WTC11 (cell line): Measurements from ENCODE around the gene GAB4. TPM values are rescaled to one million over a fixed set of nuclear protein-coding genes. Genes with fewer than 3 reads are reported as not detected.

Source experiments
- ATAC-seq: fragments of 200-7000 bp; cut with Tn5 transposase; 2 replicates; pipeline ENCODE4 v1.10.0; 2021; ENCODE audit warnings: mild to moderate bottlenecking, moderate library complexity
- CTCF ChIA-PET: fragments of 300-600 bp; sonication (Branson Sonifier 250); formaldehyde crosslinking; loops from one replicate; lab custom pipeline; 2021; ENCODE audit warnings: antibody characterized with exemption; lab: Charles Lee
- POLR2A ChIA-PET: fragments of 350-600 bp; sonication (Branson Sonifier 250); formaldehyde crosslinking; loops from one replicate; lab custom pipeline; 2021; ENCODE audit warnings: antibody characterized with exemption; lab: Charles Lee
- DNase-seq: peaks from one replicate; pipeline ENCODE4 v3.0.0; 2021; ENCODE audit warnings: low spot score
- H3K27ac Mint-ChIP-seq: 2 replicates; pipeline ENCODE4 v1.8.0; 2021; ENCODE audit warnings: mixed read lengths
- H3K27me3 Mint-ChIP-seq: 2 replicates; pipeline ENCODE4 v1.8.0; 2021; ENCODE audit warnings: low read depth, mild to moderate bottlenecking, moderate library complexity, mixed read lengths
- H3K36me3 Mint-ChIP-seq: 2 replicates; pipeline ENCODE4 v1.8.0; 2021; ENCODE audit warnings: mixed read lengths
- H3K4me1 Mint-ChIP-seq: 2 replicates; pipeline ENCODE4 v1.8.0; 2022; ENCODE audit warnings: mixed read lengths
- H3K4me3 Mint-ChIP-seq: 2 replicates; pipeline ENCODE4 v1.8.0; 2021; ENCODE audit warnings: mild to moderate bottlenecking, moderate library complexity, mixed read lengths
- H3K9me3 Mint-ChIP-seq: 2 replicates; pipeline ENCODE4 v1.8.0; 2021; ENCODE audit warnings: mixed read lengths
- ATF1 ChIP-seq: sonication (generic); formaldehyde crosslinking; IDR thresholded peaks from 2 replicates; pipeline ENCODE4 v1.8.1; 2023; ENCODE audit warnings: mild to moderate bottlenecking, moderate library complexity, missing genetic modification reagents
- CREM ChIP-seq: sonication (generic); formaldehyde crosslinking; IDR thresholded peaks from 2 replicates; pipeline ENCODE4 v1.8.1; 2022; ENCODE audit warnings: mild to moderate bottlenecking, missing genetic modification reagents, moderate library complexity
- ESRRA ChIP-seq: sonication (generic); formaldehyde crosslinking; IDR thresholded peaks from 2 replicates; pipeline ENCODE4 v1.8.1; 2022; ENCODE audit warnings: mild to moderate bottlenecking, missing genetic modification reagents, borderline replicate concordance
- NFATC4 ChIP-seq: fragments of 250-450 bp; sonication (Bioruptor Pico); IDR thresholded peaks from 2 replicates; pipeline ENCODE4 v1.9.0; 2021; ENCODE audit warnings: mild to moderate bottlenecking
- NR1H2 ChIP-seq: sonication (generic); formaldehyde crosslinking; IDR thresholded peaks from 2 replicates; pipeline ENCODE4 v1.9.0; 2021; ENCODE audit warnings: mild to moderate bottlenecking, moderate library complexity, missing genetic modification reagents
- OVOL2 ChIP-seq: fragments of 250-450 bp; sonication (Bioruptor Pico); IDR thresholded peaks from 2 replicates; pipeline ENCODE4 v1.9.0; 2021; ENCODE audit warnings: mild to moderate bottlenecking, borderline replicate concordance
- TEAD4 ChIP-seq: sonication (generic); formaldehyde crosslinking; IDR thresholded peaks from 2 replicates; pipeline ENCODE4 v1.8.0; 2022; ENCODE audit warnings: mild to moderate bottlenecking, missing genetic modification reagents
- total RNA-seq: library from RNA; stranded (reverse); gene quantifications from 3 replicates; pipeline ENCODE4 v1.2.3, GENCODE V29; 2021
- TF ChIP-seq, protein P1 (sequence below): sonication (generic); formaldehyde crosslinking; IDR thresholded peaks from 2 replicates; pipeline ENCODE4 v1.8.0; 2023; ENCODE audit warnings: mild to moderate bottlenecking, missing genetic modification reagents
- TF ChIP-seq, protein P2 (sequence below): fragments of 250-450 bp; sonication (Bioruptor Pico); IDR thresholded peaks from 2 replicates; pipeline ENCODE4 v1.9.0; 2021; ENCODE audit warnings: mild to moderate bottlenecking
- TF ChIP-seq, protein P3 (sequence below): sonication (generic); formaldehyde crosslinking; IDR thresholded peaks from 2 replicates; pipeline ENCODE4 v1.8.1; 2022; ENCODE audit warnings: mild to moderate bottlenecking, missing genetic modification reagents, moderate library complexity, borderline replicate concordance
- TF ChIP-seq, protein P4 (sequence below): sonication (generic); formaldehyde crosslinking; IDR thresholded peaks from 2 replicates; pipeline ENCODE4 v1.8.1; 2023; ENCODE audit warnings: mild to moderate bottlenecking, moderate library complexity, missing genetic modification reagents
- TF ChIP-seq, protein P5 (sequence below): fragments of 250-450 bp; sonication (Bioruptor Pico); conservative IDR thresholded peaks from 2 replicates; pipeline ENCODE4 v1.9.0; 2021; ENCODE audit warnings: mild to moderate bottlenecking
- TF ChIP-seq, protein P6 (sequence below): sonication (generic); formaldehyde crosslinking; IDR thresholded peaks from 2 replicates; pipeline ENCODE4 v1.8.0; 2022; ENCODE audit warnings: mild to moderate bottlenecking, missing genetic modification reagents
- TF ChIP-seq, protein P7 (sequence below): sonication (generic); formaldehyde crosslinking; IDR thresholded peaks from 2 replicates; pipeline ENCODE4 v1.8.1; 2022; ENCODE audit warnings: mild to moderate bottlenecking, moderate library complexity, missing genetic modification reagents

The GAB4 gene
- total RNA-seq, 1 experiment from 2014 or later = 0.09 TPM

DNA sequence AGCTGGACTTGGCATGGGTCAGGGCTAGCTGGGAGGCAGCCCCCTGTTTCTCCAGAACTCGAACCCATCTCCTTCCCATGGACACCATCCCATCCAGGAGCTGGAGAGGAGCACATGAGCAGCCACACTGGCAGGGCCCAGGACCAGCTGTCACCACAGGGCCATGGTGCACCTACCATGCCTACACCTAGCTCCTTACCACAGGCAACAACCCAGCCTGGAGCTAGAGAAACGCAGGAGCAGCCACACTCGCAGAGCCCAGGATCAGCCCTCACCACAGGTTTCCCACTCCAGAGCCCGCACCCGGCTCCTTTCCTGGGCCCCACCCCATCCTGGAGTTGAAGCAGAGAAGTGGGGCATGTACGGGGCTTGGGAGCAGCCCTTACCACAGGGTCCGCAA, 50.2 kb downstream of the GAB4 start (continued):
- TF ChIP-seq, protein P1, sequence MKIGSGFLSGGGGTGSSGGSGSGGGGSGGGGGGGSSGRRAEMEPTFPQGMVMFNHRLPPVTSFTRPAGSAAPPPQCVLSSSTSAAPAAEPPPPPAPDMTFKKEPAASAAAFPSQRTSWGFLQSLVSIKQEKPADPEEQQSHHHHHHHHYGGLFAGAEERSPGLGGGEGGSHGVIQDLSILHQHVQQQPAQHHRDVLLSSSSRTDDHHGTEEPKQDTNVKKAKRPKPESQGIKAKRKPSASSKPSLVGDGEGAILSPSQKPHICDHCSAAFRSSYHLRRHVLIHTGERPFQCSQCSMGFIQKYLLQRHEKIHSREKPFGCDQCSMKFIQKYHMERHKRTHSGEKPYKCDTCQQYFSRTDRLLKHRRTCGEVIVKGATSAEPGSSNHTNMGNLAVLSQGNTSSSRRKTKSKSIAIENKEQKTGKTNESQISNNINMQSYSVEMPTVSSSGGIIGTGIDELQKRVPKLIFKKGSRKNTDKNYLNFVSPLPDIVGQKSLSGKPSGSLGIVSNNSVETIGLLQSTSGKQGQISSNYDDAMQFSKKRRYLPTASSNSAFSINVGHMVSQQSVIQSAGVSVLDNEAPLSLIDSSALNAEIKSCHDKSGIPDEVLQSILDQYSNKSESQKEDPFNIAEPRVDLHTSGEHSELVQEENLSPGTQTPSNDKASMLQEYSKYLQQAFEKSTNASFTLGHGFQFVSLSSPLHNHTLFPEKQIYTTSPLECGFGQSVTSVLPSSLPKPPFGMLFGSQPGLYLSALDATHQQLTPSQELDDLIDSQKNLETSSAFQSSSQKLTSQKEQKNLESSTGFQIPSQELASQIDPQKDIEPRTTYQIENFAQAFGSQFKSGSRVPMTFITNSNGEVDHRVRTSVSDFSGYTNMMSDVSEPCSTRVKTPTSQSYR = no peak
- TF ChIP-seq, protein P2, sequence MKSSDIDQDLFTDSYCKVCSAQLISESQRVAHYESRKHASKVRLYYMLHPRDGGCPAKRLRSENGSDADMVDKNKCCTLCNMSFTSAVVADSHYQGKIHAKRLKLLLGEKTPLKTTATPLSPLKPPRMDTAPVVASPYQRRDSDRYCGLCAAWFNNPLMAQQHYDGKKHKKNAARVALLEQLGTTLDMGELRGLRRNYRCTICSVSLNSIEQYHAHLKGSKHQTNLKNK (CRISPR knock-in tag) = no peak
- TF ChIP-seq CREM (CRISPR knock-in tag) (no peak), NFATC4 (CRISPR knock-in tag) (no peak), ESRRA (CRISPR knock-in tag) (no peak), ATF1 (CRISPR knock-in tag) (no peak)
- TF ChIP-seq, protein P3, sequence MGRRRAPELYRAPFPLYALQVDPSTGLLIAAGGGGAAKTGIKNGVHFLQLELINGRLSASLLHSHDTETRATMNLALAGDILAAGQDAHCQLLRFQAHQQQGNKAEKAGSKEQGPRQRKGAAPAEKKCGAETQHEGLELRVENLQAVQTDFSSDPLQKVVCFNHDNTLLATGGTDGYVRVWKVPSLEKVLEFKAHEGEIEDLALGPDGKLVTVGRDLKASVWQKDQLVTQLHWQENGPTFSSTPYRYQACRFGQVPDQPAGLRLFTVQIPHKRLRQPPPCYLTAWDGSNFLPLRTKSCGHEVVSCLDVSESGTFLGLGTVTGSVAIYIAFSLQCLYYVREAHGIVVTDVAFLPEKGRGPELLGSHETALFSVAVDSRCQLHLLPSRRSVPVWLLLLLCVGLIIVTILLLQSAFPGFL (CRISPR knock-in tag) = no peak
- TF ChIP-seq, protein P4, sequence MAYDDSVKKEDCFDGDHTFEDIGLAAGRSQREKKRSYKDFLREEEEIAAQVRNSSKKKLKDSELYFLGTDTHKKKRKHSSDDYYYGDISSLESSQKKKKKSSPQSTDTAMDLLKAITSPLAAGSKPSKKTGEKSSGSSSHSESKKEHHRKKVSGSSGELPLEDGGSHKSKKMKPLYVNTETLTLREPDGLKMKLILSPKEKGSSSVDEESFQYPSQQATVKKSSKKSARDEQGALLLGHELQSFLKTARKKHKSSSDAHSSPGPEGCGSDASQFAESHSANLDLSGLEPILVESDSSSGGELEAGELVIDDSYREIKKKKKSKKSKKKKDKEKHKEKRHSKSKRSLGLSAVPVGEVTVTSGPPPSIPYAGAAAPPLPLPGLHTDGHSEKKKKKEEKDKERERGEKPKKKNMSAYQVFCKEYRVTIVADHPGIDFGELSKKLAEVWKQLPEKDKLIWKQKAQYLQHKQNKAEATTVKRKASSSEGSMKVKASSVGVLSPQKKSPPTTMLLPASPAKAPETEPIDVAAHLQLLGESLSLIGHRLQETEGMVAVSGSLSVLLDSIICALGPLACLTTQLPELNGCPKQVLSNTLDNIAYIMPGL (CRISPR knock-in tag) = no peak
- TF ChIP-seq, protein P5, sequence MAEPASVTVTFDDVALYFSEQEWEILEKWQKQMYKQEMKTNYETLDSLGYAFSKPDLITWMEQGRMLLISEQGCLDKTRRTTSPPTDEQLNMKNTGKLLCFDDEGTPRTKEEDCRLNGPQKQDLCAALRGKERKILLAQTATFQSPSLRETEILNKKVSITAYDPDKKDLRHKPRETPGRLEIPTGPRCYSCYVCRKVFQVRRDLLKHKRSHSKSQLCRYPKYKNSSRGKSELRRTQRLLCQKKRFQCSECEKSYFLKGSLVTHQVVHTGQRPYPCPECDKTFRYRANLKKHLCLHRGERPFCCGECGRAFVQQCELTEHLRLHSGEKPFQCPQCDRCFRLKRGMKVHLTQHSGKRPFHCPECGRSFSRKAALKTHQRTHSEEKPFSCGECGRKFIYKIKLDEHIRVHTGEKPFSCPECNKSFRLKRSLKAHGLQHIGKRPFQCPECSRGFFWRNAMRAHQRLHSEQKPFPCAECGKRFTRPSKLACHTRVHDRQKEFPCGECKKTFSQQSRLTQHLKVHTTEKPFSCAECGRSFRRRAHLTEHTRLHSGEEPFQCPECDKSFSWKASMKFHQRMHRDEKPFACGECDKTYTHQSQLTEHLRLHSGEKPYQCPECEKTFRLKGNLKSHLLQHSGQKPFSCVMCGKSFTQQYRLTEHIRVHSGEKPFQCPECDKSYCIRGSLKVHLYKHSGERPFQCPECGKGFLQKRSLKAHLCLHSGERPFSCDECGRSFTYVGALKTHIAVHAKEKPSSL (CRISPR knock-in tag) = no peak

DNA sequence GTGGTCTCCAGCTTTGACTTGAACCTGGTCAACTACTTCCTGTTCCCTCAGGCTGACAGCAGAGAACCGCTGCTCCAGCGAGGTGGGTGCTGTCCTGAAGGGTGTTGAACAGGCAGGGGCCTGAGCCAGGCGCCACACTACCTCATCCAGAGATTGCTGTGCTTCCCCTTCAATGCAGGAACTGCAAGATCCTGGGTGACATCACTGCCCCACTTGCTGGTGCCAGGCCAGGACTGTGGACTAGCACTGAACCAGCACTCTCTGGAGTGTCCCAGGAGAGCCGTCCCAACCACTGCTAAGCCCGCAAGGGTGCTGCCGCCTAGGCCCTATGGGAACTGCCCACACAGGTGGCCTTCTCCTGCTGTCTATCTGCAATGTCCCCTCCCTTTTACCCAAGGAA, 51.7 kb downstream of the GAB4 start:
- H3K4me1 Mint-ChIP-seq = no peaks in the 10 kb centered on the region
- CTCF ChIA-PET = no interaction called here
- ATAC-seq (no peak), DNase-seq (no peak)
- TF ChIP-seq, protein P6, sequence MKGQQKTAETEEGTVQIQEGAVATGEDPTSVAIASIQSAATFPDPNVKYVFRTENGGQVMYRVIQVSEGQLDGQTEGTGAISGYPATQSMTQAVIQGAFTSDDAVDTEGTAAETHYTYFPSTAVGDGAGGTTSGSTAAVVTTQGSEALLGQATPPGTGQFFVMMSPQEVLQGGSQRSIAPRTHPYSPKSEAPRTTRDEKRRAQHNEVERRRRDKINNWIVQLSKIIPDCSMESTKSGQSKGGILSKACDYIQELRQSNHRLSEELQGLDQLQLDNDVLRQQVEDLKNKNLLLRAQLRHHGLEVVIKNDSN (CRISPR knock-in tag) = no peak
- TF ChIP-seq NR1H2 (no peak), OVOL2 (CRISPR knock-in tag) (no peak), TEAD4 (CRISPR knock-in tag) (no peak)
- TF ChIP-seq, protein P7, sequence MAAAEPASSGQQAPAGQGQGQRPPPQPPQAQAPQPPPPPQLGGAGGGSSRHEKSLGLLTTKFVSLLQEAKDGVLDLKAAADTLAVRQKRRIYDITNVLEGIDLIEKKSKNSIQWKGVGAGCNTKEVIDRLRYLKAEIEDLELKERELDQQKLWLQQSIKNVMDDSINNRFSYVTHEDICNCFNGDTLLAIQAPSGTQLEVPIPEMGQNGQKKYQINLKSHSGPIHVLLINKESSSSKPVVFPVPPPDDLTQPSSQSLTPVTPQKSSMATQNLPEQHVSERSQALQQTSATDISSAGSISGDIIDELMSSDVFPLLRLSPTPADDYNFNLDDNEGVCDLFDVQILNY (CRISPR knock-in tag) = no peak
- no peak overlapping the region for H3K27ac Mint-ChIP-seq
- peaks cover 4% of the 10 kb centered on the region; the same call in 1 of the 2 replicates for H3K27me3 Mint-ChIP-seq
- peaks cover 27% of the 10 kb centered on the region for H3K36me3 Mint-ChIP-seq
- no peak overlapping the region for H3K4me3 Mint-ChIP-seq
- H3K9me3 Mint-ChIP-seq = peaks cover 77% of the 10 kb centered on the region
- POLR2A ChIA-PET = no interaction called here
